HEK293 (cell line): ENCODE measurements around the gene ROR2.

ENCODE experiments used
- PBX3 ChIP-seq: sonication (generic); formaldehyde crosslinking; IDR thresholded peaks from 2 replicates; pipeline ENCODE4 v1.8.1; 2022; ENCODE audit warnings: mild to moderate bottlenecking, moderate library complexity, missing genetic modification reagents
- REPIN1 ChIP-seq: fragments of 450-650 bp; formaldehyde crosslinking; IDR thresholded peaks from 2 replicates; pipeline ENCODE4 v1.5.1; 2017; ENCODE audit warnings: missing biosample characterization, missing genetic modification characterization, low read depth
- ZBTB26 ChIP-seq: fragments of 450-650 bp; formaldehyde crosslinking; optimal IDR thresholded peaks from 2 replicates; pipeline ENCODE3; 2016; ENCODE audit warnings: missing biosample characterization, mild to moderate bottlenecking, missing genetic modification characterization
- ZFP3 ChIP-seq: fragments of 450-650 bp; formaldehyde crosslinking; IDR thresholded peaks from 2 replicates; pipeline ENCODE4 v1.5.1; 2016; ENCODE audit warnings: low read depth, missing biosample characterization, missing genetic modification characterization
- ZNF114 ChIP-seq: fragments of 450-650 bp; formaldehyde crosslinking; IDR thresholded peaks from 2 replicates; pipeline ENCODE4 v1.5.0; 2017; ENCODE audit warnings: missing biosample characterization, missing genetic modification characterization
- ZNF121 ChIP-seq: fragments of 450-650 bp; formaldehyde crosslinking; IDR thresholded peaks from 2 replicates; pipeline ENCODE4 v1.5.1; 2016; ENCODE audit warnings: missing biosample characterization, missing genetic modification characterization
- ZNF341 ChIP-seq: fragments of 450-650 bp; formaldehyde crosslinking; IDR thresholded peaks from 2 replicates; pipeline ENCODE4; 2016; ENCODE audit warnings: low read depth, missing biosample characterization, missing genetic modification characterization
- TF ChIP-seq, protein P1 (sequence below): fragments of 450-650 bp; formaldehyde crosslinking; IDR thresholded peaks from 2 replicates; pipeline ENCODE4 v1.5.1; 2016; ENCODE audit warnings: missing biosample characterization, missing genetic modification characterization
- TF ChIP-seq, protein P2 (sequence below): fragments of 450-650 bp; formaldehyde crosslinking; IDR thresholded peaks from 2 replicates; pipeline ENCODE4 v1.5.1; 2016; ENCODE audit warnings: missing biosample characterization, missing genetic modification characterization
- TF ChIP-seq, protein P3 (sequence below): fragments of 450-650 bp; formaldehyde crosslinking; IDR thresholded peaks from 2 replicates; pipeline ENCODE4 v1.5.1; 2016; ENCODE audit warnings: missing biosample characterization, missing genetic modification characterization, low read depth
- TF ChIP-seq, protein P4 (sequence below): fragments of 450-650 bp; formaldehyde crosslinking; IDR thresholded peaks from 2 replicates; pipeline ENCODE4 v1.5.1; 2017; ENCODE audit warnings: missing biosample characterization, missing genetic modification characterization

- TF ChIP-seq, protein P1, sequence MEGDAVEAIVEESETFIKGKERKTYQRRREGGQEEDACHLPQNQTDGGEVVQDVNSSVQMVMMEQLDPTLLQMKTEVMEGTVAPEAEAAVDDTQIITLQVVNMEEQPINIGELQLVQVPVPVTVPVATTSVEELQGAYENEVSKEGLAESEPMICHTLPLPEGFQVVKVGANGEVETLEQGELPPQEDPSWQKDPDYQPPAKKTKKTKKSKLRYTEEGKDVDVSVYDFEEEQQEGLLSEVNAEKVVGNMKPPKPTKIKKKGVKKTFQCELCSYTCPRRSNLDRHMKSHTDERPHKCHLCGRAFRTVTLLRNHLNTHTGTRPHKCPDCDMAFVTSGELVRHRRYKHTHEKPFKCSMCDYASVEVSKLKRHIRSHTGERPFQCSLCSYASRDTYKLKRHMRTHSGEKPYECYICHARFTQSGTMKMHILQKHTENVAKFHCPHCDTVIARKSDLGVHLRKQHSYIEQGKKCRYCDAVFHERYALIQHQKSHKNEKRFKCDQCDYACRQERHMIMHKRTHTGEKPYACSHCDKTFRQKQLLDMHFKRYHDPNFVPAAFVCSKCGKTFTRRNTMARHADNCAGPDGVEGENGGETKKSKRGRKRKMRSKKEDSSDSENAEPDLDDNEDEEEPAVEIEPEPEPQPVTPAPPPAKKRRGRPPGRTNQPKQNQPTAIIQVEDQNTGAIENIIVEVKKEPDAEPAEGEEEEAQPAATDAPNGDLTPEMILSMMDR (tag by site-specific recombination): no peak
- TF ChIP-seq, protein P2, sequence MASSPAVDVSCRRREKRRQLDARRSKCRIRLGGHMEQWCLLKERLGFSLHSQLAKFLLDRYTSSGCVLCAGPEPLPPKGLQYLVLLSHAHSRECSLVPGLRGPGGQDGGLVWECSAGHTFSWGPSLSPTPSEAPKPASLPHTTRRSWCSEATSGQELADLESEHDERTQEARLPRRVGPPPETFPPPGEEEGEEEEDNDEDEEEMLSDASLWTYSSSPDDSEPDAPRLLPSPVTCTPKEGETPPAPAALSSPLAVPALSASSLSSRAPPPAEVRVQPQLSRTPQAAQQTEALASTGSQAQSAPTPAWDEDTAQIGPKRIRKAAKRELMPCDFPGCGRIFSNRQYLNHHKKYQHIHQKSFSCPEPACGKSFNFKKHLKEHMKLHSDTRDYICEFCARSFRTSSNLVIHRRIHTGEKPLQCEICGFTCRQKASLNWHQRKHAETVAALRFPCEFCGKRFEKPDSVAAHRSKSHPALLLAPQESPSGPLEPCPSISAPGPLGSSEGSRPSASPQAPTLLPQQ: no peak
- TF ChIP-seq PBX3 (CRISPR knock-in tag) (no peak), ZNF341 (tag by site-specific recombination) (no peak), ZFP3 (tag by site-specific recombination) (no peak), REPIN1 (tag by site-specific recombination) (no peak), ZNF121 (no peak), ZNF114 (no peak), ZBTB26 (tag by site-specific recombination) (no peak)
- TF ChIP-seq, protein P3, sequence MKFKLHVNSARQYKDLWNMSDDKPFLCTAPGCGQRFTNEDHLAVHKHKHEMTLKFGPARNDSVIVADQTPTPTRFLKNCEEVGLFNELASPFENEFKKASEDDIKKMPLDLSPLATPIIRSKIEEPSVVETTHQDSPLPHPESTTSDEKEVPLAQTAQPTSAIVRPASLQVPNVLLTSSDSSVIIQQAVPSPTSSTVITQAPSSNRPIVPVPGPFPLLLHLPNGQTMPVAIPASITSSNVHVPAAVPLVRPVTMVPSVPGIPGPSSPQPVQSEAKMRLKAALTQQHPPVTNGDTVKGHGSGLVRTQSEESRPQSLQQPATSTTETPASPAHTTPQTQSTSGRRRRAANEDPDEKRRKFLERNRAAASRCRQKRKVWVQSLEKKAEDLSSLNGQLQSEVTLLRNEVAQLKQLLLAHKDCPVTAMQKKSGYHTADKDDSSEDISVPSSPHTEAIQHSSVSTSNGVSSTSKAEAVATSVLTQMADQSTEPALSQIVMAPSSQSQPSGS (tag by site-specific recombination): no peak
- TF ChIP-seq, protein P4, sequence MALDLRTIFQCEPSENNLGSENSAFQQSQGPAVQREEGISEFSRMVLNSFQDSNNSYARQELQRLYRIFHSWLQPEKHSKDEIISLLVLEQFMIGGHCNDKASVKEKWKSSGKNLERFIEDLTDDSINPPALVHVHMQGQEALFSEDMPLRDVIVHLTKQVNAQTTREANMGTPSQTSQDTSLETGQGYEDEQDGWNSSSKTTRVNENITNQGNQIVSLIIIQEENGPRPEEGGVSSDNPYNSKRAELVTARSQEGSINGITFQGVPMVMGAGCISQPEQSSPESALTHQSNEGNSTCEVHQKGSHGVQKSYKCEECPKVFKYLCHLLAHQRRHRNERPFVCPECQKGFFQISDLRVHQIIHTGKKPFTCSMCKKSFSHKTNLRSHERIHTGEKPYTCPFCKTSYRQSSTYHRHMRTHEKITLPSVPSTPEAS (tag by site-specific recombination): no peak
Observed at GRCh38 chr9:91629718-91630117, 320.3 kb downstream of the ROR2 start.
